ENCODE measurements around the gene SLX4IP. TPM values are rescaled to one million over a fixed set of nuclear protein-coding genes. Genes with fewer than 3 reads are reported as not detected.

SLX4IP gene
- total RNA-seq, 1 donor from 2014 or later, result 5.3 TPM

- Histone ChIP-seq H3K9me3 (ENCODE audit: insufficient read depth, low read depth, low read length) (no peaks in the 10 kb centered on the region), H3K27ac (ENCODE audit: low read depth, low read length) (peak overlapping the region; percentile 60), H2AFZ (ENCODE audit: low read depth, low read length) (no peak overlapping the region), H3K4me1 (ENCODE audit: insufficient read depth, low read length) (peaks cover 43% of the 10 kb centered on the region), H3K4me3 (ENCODE audit: insufficient read depth, low read depth, low read length) (no peak overlapping the region), H4K20me1 (ENCODE audit: insufficient read depth, low read length) (no peaks in the 10 kb centered on the region), H3K9ac (ENCODE audit: low read length) (peak overlapping the region; percentile 1), H3K4me2 (ENCODE audit: low read length) (peak overlapping the region; percentile 52), H3K36me3 (ENCODE audit: insufficient read depth, low read length) (no peaks in the 10 kb centered on the region), H3K27me3 (ENCODE audit: insufficient read depth, low read length) (no peaks in the 10 kb centered on the region), H3K79me2 (ENCODE audit: insufficient read depth, low read length) (no peaks in the 10 kb centered on the region)
- H3K27ac Mint-ChIP-seq (ENCODE audit: unreplicated experiment), result peak overlapping the region; percentile 50
- DNase-seq (ENCODE audit: low read depth), result peak; percentile 87
- H3K4me1 Mint-ChIP-seq (ENCODE audit: low read depth, unreplicated experiment), result peaks cover 27% of the 10 kb centered on the region
- FAIRE-seq, result peak; percentile 70
- H3K4me3 Mint-ChIP-seq (ENCODE audit: unreplicated experiment), result peak overlapping the region; percentile 3
- no peaks in the 10 kb centered on the region for H3K9me3 Mint-ChIP-seq (ENCODE audit: unreplicated experiment)
- no peaks in the 10 kb centered on the region for H3K27me3 Mint-ChIP-seq (ENCODE audit: low read depth, unreplicated experiment)
- no peaks in the 10 kb centered on the region for H3K36me3 Mint-ChIP-seq (ENCODE audit: low read depth, unreplicated experiment)
- no peak for TF ChIP-seq EZH2 (IDR thresholded peaks at IDR 0.05; ENCODE audit: insufficient read depth, low read length)
- TF ChIP-seq, protein P1, sequence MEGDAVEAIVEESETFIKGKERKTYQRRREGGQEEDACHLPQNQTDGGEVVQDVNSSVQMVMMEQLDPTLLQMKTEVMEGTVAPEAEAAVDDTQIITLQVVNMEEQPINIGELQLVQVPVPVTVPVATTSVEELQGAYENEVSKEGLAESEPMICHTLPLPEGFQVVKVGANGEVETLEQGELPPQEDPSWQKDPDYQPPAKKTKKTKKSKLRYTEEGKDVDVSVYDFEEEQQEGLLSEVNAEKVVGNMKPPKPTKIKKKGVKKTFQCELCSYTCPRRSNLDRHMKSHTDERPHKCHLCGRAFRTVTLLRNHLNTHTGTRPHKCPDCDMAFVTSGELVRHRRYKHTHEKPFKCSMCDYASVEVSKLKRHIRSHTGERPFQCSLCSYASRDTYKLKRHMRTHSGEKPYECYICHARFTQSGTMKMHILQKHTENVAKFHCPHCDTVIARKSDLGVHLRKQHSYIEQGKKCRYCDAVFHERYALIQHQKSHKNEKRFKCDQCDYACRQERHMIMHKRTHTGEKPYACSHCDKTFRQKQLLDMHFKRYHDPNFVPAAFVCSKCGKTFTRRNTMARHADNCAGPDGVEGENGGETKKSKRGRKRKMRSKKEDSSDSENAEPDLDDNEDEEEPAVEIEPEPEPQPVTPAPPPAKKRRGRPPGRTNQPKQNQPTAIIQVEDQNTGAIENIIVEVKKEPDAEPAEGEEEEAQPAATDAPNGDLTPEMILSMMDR (IDR thresholded peaks at IDR 0.05; ENCODE audit: insufficient read depth, low read depth, low read length), result no peak
Measured at GRCh38 chr20:10521068-10521831, 86.1 kb downstream of the SLX4IP start.

DNA sequence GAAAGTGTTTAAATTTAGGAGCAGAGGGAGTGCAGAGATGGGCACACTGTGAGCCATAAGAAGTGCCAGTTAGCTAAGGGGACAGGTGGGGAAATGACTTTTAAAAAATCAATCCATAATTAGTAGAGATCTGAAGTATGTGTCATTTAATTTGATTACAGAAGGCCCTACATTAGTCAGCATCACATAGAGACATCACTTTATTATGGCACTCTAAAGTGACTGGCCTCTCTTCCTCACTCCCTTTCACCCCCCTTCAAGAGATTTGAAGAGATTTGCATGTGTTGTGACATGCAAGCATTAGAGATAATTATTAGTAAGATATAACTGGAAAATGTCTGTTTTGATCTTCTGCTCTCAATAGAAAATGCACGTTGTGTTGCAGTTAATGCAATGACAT lies 86.7 kb downstream of the SLX4IP start:
- DNase-seq (ENCODE audit: low read depth), result no peak
- peaks cover 24% of the 10 kb centered on the region for H3K4me1 Mint-ChIP-seq (ENCODE audit: low read depth, unreplicated experiment)
- Histone ChIP-seq H3K27ac (ENCODE audit: low read depth, low read length) (peak overlapping the region; percentile 60), H3K4me2 (ENCODE audit: low read length) (peak overlapping the region; percentile 52), H3K9me3 (ENCODE audit: insufficient read depth, low read depth, low read length) (no peaks in the 10 kb centered on the region), H4K20me1 (ENCODE audit: insufficient read depth, low read length) (no peaks in the 10 kb centered on the region), H3K4me3 (ENCODE audit: insufficient read depth, low read depth, low read length) (no peak overlapping the region), H3K4me1 (ENCODE audit: insufficient read depth, low read length) (peaks cover 43% of the 10 kb centered on the region), H3K79me2 (ENCODE audit: insufficient read depth, low read length) (no peaks in the 10 kb centered on the region), H3K27me3 (ENCODE audit: insufficient read depth, low read length) (no peaks in the 10 kb centered on the region), H3K36me3 (ENCODE audit: insufficient read depth, low read length) (no peaks in the 10 kb centered on the region), H3K9ac (ENCODE audit: low read length) (peak overlapping the region; percentile 1), H2AFZ (ENCODE audit: low read depth, low read length) (no peak overlapping the region)
- H3K27me3 Mint-ChIP-seq (ENCODE audit: low read depth, unreplicated experiment), result no peaks in the 10 kb centered on the region
- TF ChIP-seq, protein P1 (IDR thresholded peaks at IDR 0.05; ENCODE audit: insufficient read depth, low read depth, low read length), result no peak
- TF ChIP-seq EZH2 (IDR thresholded peaks at IDR 0.05; ENCODE audit: insufficient read depth, low read length), result no peak
- H3K36me3 Mint-ChIP-seq (ENCODE audit: low read depth, unreplicated experiment), result no peaks in the 10 kb centered on the region
- H3K9me3 Mint-ChIP-seq (ENCODE audit: unreplicated experiment), result no peaks in the 10 kb centered on the region
- FAIRE-seq, result no peak
- H3K27ac Mint-ChIP-seq (ENCODE audit: unreplicated experiment), result peak overlapping the region; percentile 13
- H3K4me3 Mint-ChIP-seq (ENCODE audit: unreplicated experiment), result no peak overlapping the region

DNA sequence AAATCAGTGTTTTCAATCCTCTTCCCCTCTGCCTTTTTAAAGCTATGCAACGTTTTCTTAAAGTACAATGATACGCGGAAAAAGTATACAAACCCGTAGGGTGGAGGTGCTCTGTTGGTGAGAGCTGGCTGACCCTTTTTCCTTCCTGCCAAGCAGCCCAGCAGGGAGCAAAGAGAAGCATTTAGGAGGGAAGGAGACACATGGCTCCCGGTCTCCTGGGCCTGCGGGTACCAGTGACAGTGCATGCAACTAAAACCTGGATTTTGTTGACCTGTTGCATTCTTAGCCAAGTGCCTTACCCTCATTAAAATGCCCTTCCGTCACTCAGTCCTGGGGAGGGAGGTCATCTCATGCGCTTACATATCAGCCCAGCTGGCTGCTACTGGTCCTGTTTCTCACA lies 87.2 kb downstream of the SLX4IP start:
- H3K36me3 Mint-ChIP-seq (ENCODE audit: low read depth, unreplicated experiment), result no peaks in the 10 kb centered on the region
- Histone ChIP-seq H3K36me3 (ENCODE audit: insufficient read depth, low read length) (no peaks in the 10 kb centered on the region), H2AFZ (ENCODE audit: low read depth, low read length) (no peak overlapping the region), H3K9me3 (ENCODE audit: insufficient read depth, low read depth, low read length) (no peaks in the 10 kb centered on the region), H3K27me3 (ENCODE audit: insufficient read depth, low read length) (no peaks in the 10 kb centered on the region), H3K4me2 (ENCODE audit: low read length) (peak overlapping the region; percentile 11), H3K4me1 (ENCODE audit: insufficient read depth, low read length) (peaks cover 43% of the 10 kb centered on the region), H3K79me2 (ENCODE audit: insufficient read depth, low read length) (no peaks in the 10 kb centered on the region), H4K20me1 (ENCODE audit: insufficient read depth, low read length) (no peaks in the 10 kb centered on the region), H3K27ac (ENCODE audit: low read depth, low read length) (no peak overlapping the region), H3K9ac (ENCODE audit: low read length) (no peak overlapping the region), H3K4me3 (ENCODE audit: insufficient read depth, low read depth, low read length) (no peak overlapping the region)
- H3K27ac Mint-ChIP-seq (ENCODE audit: unreplicated experiment), result peak overlapping the region; percentile 13
- H3K4me1 Mint-ChIP-seq (ENCODE audit: low read depth, unreplicated experiment), result peaks cover 21% of the 10 kb centered on the region
- no peak for TF ChIP-seq EZH2 (IDR thresholded peaks at IDR 0.05; ENCODE audit: insufficient read depth, low read length)
- TF ChIP-seq, protein P1 (IDR thresholded peaks at IDR 0.05; ENCODE audit: insufficient read depth, low read depth, low read length), result no peak
- H3K4me3 Mint-ChIP-seq (ENCODE audit: unreplicated experiment), result no peak overlapping the region
- no peaks in the 10 kb centered on the region for H3K9me3 Mint-ChIP-seq (ENCODE audit: unreplicated experiment)
- FAIRE-seq (no peak), DNase-seq (ENCODE audit: low read depth) (no peak)
- H3K27me3 Mint-ChIP-seq (ENCODE audit: low read depth, unreplicated experiment), result no peaks in the 10 kb centered on the region

Measured in astrocyte (in vitro differentiated cells and primary cell).